Fibroblast of pulmonary artery (primary cell): ENCODE data around the gene GBP2.

ENCODE experiments used
- DNase-seq: peaks from one replicate; pipeline ENCODE4 v3.0.0-alpha.2; 2010; ENCODE audit warnings: low read depth
- H3K4me3 ChIP-seq: replicated peaks from 2 replicates; pipeline ENCODE4 v1.5.1; 2011; ENCODE audit warnings: low read depth, mild to moderate bottlenecking, control low read depth, low read length, moderate library complexity
- CTCF ChIP-seq: IDR thresholded peaks from 2 replicates; pipeline ENCODE4 v1.5.1; 2011; ENCODE audit warnings: mild to moderate bottlenecking, control low read depth, low read length, inconsistent platforms; ENCODE audit errors: missing control alignments

Gene GBP2

GRCh38 chr1:89102021-89102420, 23.9 kb downstream of the GBP2 start:
- no peak for TF ChIP-seq CTCF
- H3K4me3 ChIP-seq, result no peak overlapping the region
- no peak for DNase-seq

- DNase-seq, result no peak
- no peak overlapping the region for H3K4me3 ChIP-seq
- no peak for TF ChIP-seq CTCF
Observed at GRCh38 chr1:89100412-89100811, 25.5 kb downstream of the GBP2 start.

GRCh38 chr1:89098857-89099256, 27.1 kb downstream of the GBP2 start:
- no peak overlapping the region for H3K4me3 ChIP-seq
- no peak for TF ChIP-seq CTCF
- no peak for DNase-seq

- no peak for TF ChIP-seq CTCF
- H3K4me3 ChIP-seq, result no peak overlapping the region
- DNase-seq, result no peak
Observed at GRCh38 chr1:89095737-89096136, 30.2 kb downstream of the GBP2 start.

GRCh38 chr1:89089962-89090361, 36.0 kb downstream of the GBP2 start:
- no peak for DNase-seq
- TF ChIP-seq CTCF, result no peak

GRCh38 chr1:89088572-89088971, 37.3 kb downstream of the GBP2 start:
- DNase-seq, result no peak
- H3K4me3 ChIP-seq, result no peak overlapping the region
- TF ChIP-seq CTCF, result no peak

More at GRCh38 chr1:89089962-89090361, 36.0 kb downstream of the GBP2 start:
- no peak overlapping the region for H3K4me3 ChIP-seq

- no peak for DNase-seq
- no peak for TF ChIP-seq CTCF
- no peak overlapping the region for H3K4me3 ChIP-seq
Observed at GRCh38 chr1:89087241-89087640, 38.7 kb downstream of the GBP2 start.
